ENCODE data around the gene AFP.

Gene AFP

GRCh38 chr4:73456177-73457022 lies 20.4 kb downstream of the AFP start:
- no peak overlapping the region for H4K5ac ChIP-seq (ENCODE audit: low read length)
- no peak overlapping the region for H2AK5ac ChIP-seq (ENCODE audit: low read length)
- no peak overlapping the region for H3K56ac ChIP-seq (ENCODE audit: low read length)
- H2BK15ac ChIP-seq (replicated peaks; ENCODE audit: low read depth), result no peak overlapping the region
- no peaks in the 10 kb centered on the region for H3K79me1 ChIP-seq (ENCODE audit: low read length)
- H3K9ac ChIP-seq (ENCODE audit: low read length), result no peak overlapping the region
- no peak for DNase-seq
- no peak overlapping the region for H3K4me2 ChIP-seq (ENCODE audit: low read length)
- no CpG with 5 or more reads among the region's 5 CpGs for WGBS (ENCODE audit: extremely low coverage, insufficient coverage, low lambda C conversion rate)
- no peak overlapping the region for H4K8ac ChIP-seq (ENCODE audit: low read depth, low read length)
- H3K79me2 ChIP-seq (ENCODE audit: control insufficient read depth, insufficient read depth, low read length), result no peaks in the 10 kb centered on the region
- peaks cover 7% of the 10 kb centered on the region for H3K4me1 ChIP-seq (ENCODE audit: control insufficient read depth, low read depth, low read length)
- H3K4me3 ChIP-seq (ENCODE audit: low read length), result no peak overlapping the region
- H3K4ac ChIP-seq (ENCODE audit: low read depth, low read length), result no peak overlapping the region
- no peak overlapping the region for H3K18ac ChIP-seq (ENCODE audit: low read length)
- H3K27me3 ChIP-seq (ENCODE audit: insufficient read depth, low read length, poor library complexity), result no peaks in the 10 kb centered on the region
- no peaks in the 10 kb centered on the region for H3K36me3 ChIP-seq (ENCODE audit: control insufficient read depth, insufficient read depth, low read length)
- H2BK120ac ChIP-seq (ENCODE audit: low read depth, low read length), result no peak overlapping the region
- H3K27ac ChIP-seq (ENCODE audit: low read depth, low read length), result no peak overlapping the region
- H2BK5ac ChIP-seq (ENCODE audit: low read length), result no peak overlapping the region
- H3K23ac ChIP-seq (ENCODE audit: low read length), result no peak overlapping the region

GRCh38 chr4:73458184-73459047 lies 22.4 kb downstream of the AFP start:
- no peak overlapping the region for H3K27ac ChIP-seq (ENCODE audit: low read depth, low read length)

GRCh38 chr4:73459048-73459421 lies 23.0 kb downstream of the AFP start:
- no peak overlapping the region for H3K4me2 ChIP-seq (ENCODE audit: low read length)
- no peak overlapping the region for H2BK15ac ChIP-seq (replicated peaks; ENCODE audit: low read depth)
- H4K5ac ChIP-seq (ENCODE audit: low read length), result no peak overlapping the region
- H3K79me2 ChIP-seq (ENCODE audit: control insufficient read depth, insufficient read depth, low read length), result no peaks in the 10 kb centered on the region
- no peak overlapping the region for H3K4me3 ChIP-seq (ENCODE audit: low read length)
- no peaks in the 10 kb centered on the region for H3K4me1 ChIP-seq (ENCODE audit: control insufficient read depth, low read depth, low read length)
- H4K8ac ChIP-seq (ENCODE audit: low read depth, low read length), result no peak overlapping the region
- no peak overlapping the region for H3K27ac ChIP-seq (ENCODE audit: low read depth, low read length)
- H3K36me3 ChIP-seq (ENCODE audit: control insufficient read depth, insufficient read depth, low read length), result no peaks in the 10 kb centered on the region
- H3K27me3 ChIP-seq (ENCODE audit: insufficient read depth, low read length, poor library complexity), result no peaks in the 10 kb centered on the region
- no peak overlapping the region for H3K9ac ChIP-seq (ENCODE audit: low read length)
- no peak overlapping the region for H3K56ac ChIP-seq (ENCODE audit: low read length)
- WGBS (ENCODE audit: extremely low coverage, insufficient coverage, low lambda C conversion rate), result 100% methylated on average over 1 of the region's 3 CpGs
- H3K4ac ChIP-seq (ENCODE audit: low read depth, low read length), result no peak overlapping the region
- DNase-seq, result no peak
- H3K79me1 ChIP-seq (ENCODE audit: low read length), result no peaks in the 10 kb centered on the region
- no peak overlapping the region for H2AK5ac ChIP-seq (ENCODE audit: low read length)
- H2BK5ac ChIP-seq (ENCODE audit: low read length), result no peak overlapping the region
- no peak overlapping the region for H3K18ac ChIP-seq (ENCODE audit: low read length)
- no peak overlapping the region for H3K23ac ChIP-seq (ENCODE audit: low read length)
- H2BK120ac ChIP-seq (ENCODE audit: low read depth, low read length), result no peak overlapping the region

More at GRCh38 chr4:73458184-73459047, 22.4 kb downstream of the AFP start:
- WGBS (ENCODE audit: extremely low coverage, insufficient coverage, low lambda C conversion rate), result no CpG with 5 or more reads among the region's 4 CpGs
- Histone ChIP-seq H2AK5ac (ENCODE audit: low read length) (no peak overlapping the region), H2BK120ac (ENCODE audit: low read depth, low read length) (no peak overlapping the region), H3K23ac (ENCODE audit: low read length) (no peak overlapping the region), H3K27me3 (ENCODE audit: insufficient read depth, low read length, poor library complexity) (no peaks in the 10 kb centered on the region), H4K5ac (ENCODE audit: low read length) (no peak overlapping the region), H4K8ac (ENCODE audit: low read depth, low read length) (no peak overlapping the region), H3K4ac (ENCODE audit: low read depth, low read length) (no peak overlapping the region), H3K4me2 (ENCODE audit: low read length) (no peak overlapping the region), H2BK5ac (ENCODE audit: low read length) (no peak overlapping the region), H3K4me1 (ENCODE audit: control insufficient read depth, low read depth, low read length) (peaks cover under 1% of the 10 kb centered on the region), H3K56ac (ENCODE audit: low read length) (no peak overlapping the region), H2BK15ac (replicated peaks; ENCODE audit: low read depth) (no peak overlapping the region), H3K4me3 (ENCODE audit: low read length) (no peak overlapping the region), H3K79me2 (ENCODE audit: control insufficient read depth, insufficient read depth, low read length) (no peaks in the 10 kb centered on the region), H3K36me3 (ENCODE audit: control insufficient read depth, insufficient read depth, low read length) (no peaks in the 10 kb centered on the region), H3K9ac (ENCODE audit: low read length) (no peak overlapping the region), H3K18ac (ENCODE audit: low read length) (no peak overlapping the region), H3K79me1 (ENCODE audit: low read length) (no peaks in the 10 kb centered on the region)
- no peak for DNase-seq

- no peak overlapping the region for H3K56ac ChIP-seq (ENCODE audit: low read length)
- WGBS (ENCODE audit: extremely low coverage, insufficient coverage, low lambda C conversion rate), result 50% methylated on average over 1 of the region's 4 CpGs
These were observed 25.0 kb downstream of the AFP start for GRCh38 chr4:73460913-73461522.

GRCh38 chr4:73468170-73468569 lies 32.1 kb downstream of the AFP start:
- Histone ChIP-seq H3K4me2 (ENCODE audit: low read length) (no peak overlapping the region), H4K5ac (ENCODE audit: low read length) (no peak overlapping the region), H3K4me3 (ENCODE audit: low read length) (no peak overlapping the region), H3K4me1 (ENCODE audit: control insufficient read depth, low read depth, low read length) (no peaks in the 10 kb centered on the region), H3K23ac (ENCODE audit: low read length) (no peak overlapping the region), H3K36me3 (ENCODE audit: control insufficient read depth, insufficient read depth, low read length) (no peaks in the 10 kb centered on the region), H3K79me2 (ENCODE audit: control insufficient read depth, insufficient read depth, low read length) (no peaks in the 10 kb centered on the region), H3K79me1 (ENCODE audit: low read length) (no peaks in the 10 kb centered on the region), H2BK15ac (replicated peaks; ENCODE audit: low read depth) (no peak overlapping the region), H3K18ac (ENCODE audit: low read length) (no peak overlapping the region), H3K9ac (ENCODE audit: low read length) (no peak overlapping the region), H2BK120ac (ENCODE audit: low read depth, low read length) (no peak overlapping the region), H3K27ac (ENCODE audit: low read depth, low read length) (no peak overlapping the region), H2AK5ac (ENCODE audit: low read length) (no peak overlapping the region), H4K8ac (ENCODE audit: low read depth, low read length) (no peak overlapping the region), H3K56ac (ENCODE audit: low read length) (no peak overlapping the region), H3K27me3 (ENCODE audit: insufficient read depth, low read length, poor library complexity) (no peaks in the 10 kb centered on the region), H3K4ac (ENCODE audit: low read depth, low read length) (no peak overlapping the region), H2BK5ac (ENCODE audit: low read length) (no peak overlapping the region)
- WGBS (ENCODE audit: extremely low coverage, insufficient coverage, low lambda C conversion rate), result no CpG with 5 or more reads among the region's 3 CpGs
- no peak for DNase-seq

More at GRCh38 chr4:73460913-73461522, 25.0 kb downstream of the AFP start:
- no peak overlapping the region for H3K4me2 ChIP-seq (ENCODE audit: low read length)
- no peak overlapping the region for H2BK5ac ChIP-seq (ENCODE audit: low read length)
- no peak overlapping the region for H3K4ac ChIP-seq (ENCODE audit: low read depth, low read length)
- H4K5ac ChIP-seq (ENCODE audit: low read length), result no peak overlapping the region
- H3K79me1 ChIP-seq (ENCODE audit: low read length), result no peaks in the 10 kb centered on the region
- H2AK5ac ChIP-seq (ENCODE audit: low read length), result no peak overlapping the region
- H3K4me3 ChIP-seq (ENCODE audit: low read length), result no peak overlapping the region
- DNase-seq, result no peak
- no peak overlapping the region for H2BK15ac ChIP-seq (replicated peaks; ENCODE audit: low read depth)
- H3K23ac ChIP-seq (ENCODE audit: low read length), result no peak overlapping the region
- H3K27me3 ChIP-seq (ENCODE audit: insufficient read depth, low read length, poor library complexity), result no peaks in the 10 kb centered on the region
- H3K18ac ChIP-seq (ENCODE audit: low read length), result no peak overlapping the region
- H4K8ac ChIP-seq (ENCODE audit: low read depth, low read length), result no peak overlapping the region
- H3K79me2 ChIP-seq (ENCODE audit: control insufficient read depth, insufficient read depth, low read length), result no peaks in the 10 kb centered on the region
- H3K27ac ChIP-seq (ENCODE audit: low read depth, low read length), result no peak overlapping the region
- no peaks in the 10 kb centered on the region for H3K4me1 ChIP-seq (ENCODE audit: control insufficient read depth, low read depth, low read length)
- H3K9ac ChIP-seq (ENCODE audit: low read length), result no peak overlapping the region
- H3K36me3 ChIP-seq (ENCODE audit: control insufficient read depth, insufficient read depth, low read length), result no peaks in the 10 kb centered on the region
- no peak overlapping the region for H2BK120ac ChIP-seq (ENCODE audit: low read depth, low read length)

Data from mesendoderm (in vitro differentiated cells).